ENCODE data around the gene ACP2.

The ACP2 gene

GRCh38 chr11:47268448-47269001, 19.9 kb upstream of the ACP2 start:
- no peak for DNase-seq

DNA sequence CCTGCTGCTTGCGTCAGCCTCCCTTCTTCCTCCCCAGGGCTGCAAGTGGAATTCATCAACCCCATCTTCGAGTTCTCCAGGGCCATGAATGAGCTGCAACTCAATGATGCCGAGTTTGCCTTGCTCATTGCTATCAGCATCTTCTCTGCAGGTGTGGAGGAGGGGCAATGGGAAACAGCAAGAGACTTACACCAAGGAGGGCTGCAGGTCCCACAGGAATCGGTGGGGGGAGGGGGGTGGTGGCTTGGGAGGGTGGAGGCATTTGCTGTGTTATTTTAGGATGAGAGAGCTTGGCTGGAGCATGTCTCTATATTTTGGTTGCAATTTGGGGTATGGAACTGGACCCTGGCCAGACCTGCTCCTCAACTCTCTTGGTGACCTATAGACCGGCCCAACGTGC, 19.3 kb upstream of the ACP2 start:
- DNase-seq: no peak

- DNase-seq: no peak
Observed at GRCh38 chr11:47264521-47264920, 15.9 kb upstream of the ACP2 start.

- DNase-seq: no peak
Observed at GRCh38 chr11:47264119-47264518, 15.5 kb upstream of the ACP2 start.

GRCh38 chr11:47261291-47261800, 12.7 kb upstream of the ACP2 start:
- DNase-seq: no peak

GRCh38 chr11:47260366-47260765, 11.8 kb upstream of the ACP2 start:
- no peak for DNase-seq

DNA sequence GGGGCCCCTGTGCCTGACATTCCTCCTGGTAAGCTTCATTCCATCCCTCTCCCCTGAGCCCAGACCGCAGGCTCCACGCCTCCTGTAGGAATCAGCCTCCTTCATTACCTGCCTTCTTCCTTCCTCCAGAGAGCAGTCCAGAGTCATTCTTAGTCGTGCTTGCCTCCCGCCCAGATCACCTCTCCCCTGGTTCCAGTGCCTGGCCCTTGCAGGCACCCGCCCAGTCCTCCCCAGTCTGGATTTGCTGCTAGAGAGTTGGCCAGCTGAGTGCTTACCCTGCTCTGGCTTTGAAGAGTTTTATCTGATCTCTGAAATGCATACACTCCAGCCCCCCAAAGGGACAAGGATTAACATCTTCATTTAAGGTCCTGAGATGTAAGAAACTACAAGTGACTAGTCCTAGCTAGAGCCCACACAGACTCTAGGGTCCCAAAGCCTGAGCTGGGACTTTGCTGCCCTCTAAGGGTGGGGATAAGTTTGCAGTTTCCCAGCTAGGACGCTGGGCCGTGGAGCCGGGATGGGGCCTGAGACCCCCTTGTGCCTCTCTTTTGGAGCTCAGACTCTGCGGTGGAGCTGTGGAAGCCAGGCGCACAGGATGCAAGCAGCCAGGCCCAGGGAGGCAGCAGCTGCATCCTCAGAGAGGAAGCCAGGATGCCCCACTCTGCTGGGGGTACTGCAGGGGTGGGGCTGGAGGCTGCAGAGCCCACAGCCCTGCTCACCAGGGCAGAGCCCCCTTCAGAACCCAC, 10.8 kb upstream of the ACP2 start:
- DNase-seq: no peak

- no peak for DNase-seq
Observed at GRCh38 chr11:47258317-47258902, 9.8 kb upstream of the ACP2 start.

- no peak for DNase-seq
Observed at GRCh38 chr11:47257517-47258316, 9.1 kb upstream of the ACP2 start, which contains the start of gene NR1H3. Gene NR1H3 (plus strand): TSS chr11:47257996. CDS start chr11:47259217, 1,221 bp downstream.

DNA sequence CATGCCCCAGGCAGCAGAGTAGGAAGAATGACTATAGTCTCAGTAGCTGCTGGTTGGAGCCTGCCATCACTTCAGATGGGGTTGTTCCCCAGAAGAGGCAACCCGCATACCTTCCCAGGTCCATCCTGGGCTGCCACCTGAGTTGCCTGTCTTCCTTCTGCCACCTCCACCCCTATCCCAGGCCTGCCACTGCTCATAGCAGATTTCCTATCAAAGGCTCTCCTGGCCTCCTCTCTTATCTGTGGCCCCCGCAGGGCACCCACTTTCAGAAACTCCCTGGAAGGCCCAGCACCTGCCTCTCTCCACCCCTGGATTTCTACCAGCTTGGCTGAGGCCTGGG, 8.5 kb upstream of the ACP2 start:
- no peak for DNase-seq

DNA sequence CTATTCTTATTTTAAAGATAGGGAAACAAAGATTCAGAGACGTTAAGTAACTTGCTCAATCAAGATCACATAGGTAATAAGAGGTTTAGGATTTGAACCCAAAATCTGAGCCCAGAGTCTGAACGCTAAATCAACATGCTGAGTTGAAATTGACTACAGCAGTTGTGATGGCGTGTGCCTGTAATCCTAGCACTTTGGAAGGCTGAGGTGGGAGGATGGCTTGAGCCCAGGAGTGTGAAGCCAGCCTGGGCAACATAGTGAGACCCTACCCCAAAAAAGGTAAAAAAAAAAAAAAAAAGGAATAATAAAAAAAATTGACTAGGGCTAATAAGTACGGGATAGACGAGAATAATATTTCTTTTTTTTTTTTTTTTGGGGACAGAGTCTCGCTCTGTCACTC, 7.8 kb upstream of the ACP2 start:
- no peak for DNase-seq

DNA sequence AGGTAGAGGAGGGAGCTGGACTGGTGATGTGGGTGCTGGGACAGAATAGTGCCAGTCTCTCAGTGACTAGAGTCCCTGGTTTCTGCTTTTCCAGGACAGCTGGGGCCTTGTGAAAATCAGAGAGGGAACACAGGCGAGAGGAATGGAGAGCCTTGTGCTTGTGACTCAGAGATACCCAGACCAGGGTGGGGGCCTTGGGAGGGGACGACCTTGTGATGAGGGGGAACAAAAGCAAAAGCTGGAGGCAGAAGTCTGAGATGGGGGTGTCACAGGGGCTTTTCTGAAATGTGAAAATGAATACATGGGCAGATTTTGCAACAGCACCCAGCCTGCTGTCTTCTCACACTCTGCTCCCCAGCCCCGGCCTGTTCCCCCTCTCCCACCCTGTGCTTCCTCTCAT, 5.8 kb upstream of the ACP2 start:
- DNase-seq: no peak

GRCh38 chr11:47253660-47254059, 5.0 kb upstream of the ACP2 start:
- no peak for DNase-seq

DNA sequence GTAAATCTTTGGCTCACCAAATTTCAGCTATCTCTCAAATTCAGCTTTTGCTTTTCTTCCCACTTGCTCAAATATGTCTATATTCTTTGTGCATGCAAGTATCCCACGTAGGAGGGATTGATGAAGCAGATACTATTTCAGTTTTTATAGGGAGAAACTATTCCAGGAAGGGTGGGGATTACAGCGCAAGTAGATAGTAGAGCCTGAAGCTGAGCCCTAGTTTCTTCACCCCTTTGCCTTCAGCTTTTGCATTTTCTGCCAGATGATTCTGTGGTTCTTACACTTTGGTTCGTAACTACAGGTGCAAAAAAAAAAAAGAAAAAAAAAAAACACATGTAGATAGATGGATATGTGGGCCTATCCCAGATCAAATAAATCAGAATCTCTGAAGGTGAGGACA, 3.1 kb upstream of the ACP2 start:
- DNase-seq: no peak

- DNase-seq: no peak
Observed at GRCh38 chr11:47249378-47249715, 733 bp upstream of the ACP2 start.

DNA sequence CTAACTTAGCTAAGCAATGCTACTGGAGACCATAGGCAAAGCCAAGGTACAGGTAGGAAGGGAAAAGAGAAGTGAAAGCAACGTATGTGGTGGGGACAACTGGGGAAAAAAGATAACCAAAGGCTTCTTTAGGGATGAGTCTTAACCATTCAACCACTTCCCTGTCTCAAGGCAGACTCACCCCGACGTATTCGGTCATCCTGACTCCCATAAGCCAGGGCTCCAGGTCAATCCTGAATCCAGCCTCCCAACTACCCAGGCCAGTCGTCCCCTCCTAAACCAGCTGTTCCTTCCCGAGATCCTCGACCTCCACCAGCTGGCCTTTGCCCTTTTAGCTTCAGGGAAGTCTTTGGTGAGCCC, 330 bp downstream of the ACP2 start:
- no peak for DNase-seq

GRCh38 chr11:47247502-47247901, 1.1 kb downstream of the ACP2 start:
- no peak for DNase-seq

GRCh38 chr11:47245611-47246357, 2.8 kb downstream of the ACP2 start:
- no peak for DNase-seq

DNA sequence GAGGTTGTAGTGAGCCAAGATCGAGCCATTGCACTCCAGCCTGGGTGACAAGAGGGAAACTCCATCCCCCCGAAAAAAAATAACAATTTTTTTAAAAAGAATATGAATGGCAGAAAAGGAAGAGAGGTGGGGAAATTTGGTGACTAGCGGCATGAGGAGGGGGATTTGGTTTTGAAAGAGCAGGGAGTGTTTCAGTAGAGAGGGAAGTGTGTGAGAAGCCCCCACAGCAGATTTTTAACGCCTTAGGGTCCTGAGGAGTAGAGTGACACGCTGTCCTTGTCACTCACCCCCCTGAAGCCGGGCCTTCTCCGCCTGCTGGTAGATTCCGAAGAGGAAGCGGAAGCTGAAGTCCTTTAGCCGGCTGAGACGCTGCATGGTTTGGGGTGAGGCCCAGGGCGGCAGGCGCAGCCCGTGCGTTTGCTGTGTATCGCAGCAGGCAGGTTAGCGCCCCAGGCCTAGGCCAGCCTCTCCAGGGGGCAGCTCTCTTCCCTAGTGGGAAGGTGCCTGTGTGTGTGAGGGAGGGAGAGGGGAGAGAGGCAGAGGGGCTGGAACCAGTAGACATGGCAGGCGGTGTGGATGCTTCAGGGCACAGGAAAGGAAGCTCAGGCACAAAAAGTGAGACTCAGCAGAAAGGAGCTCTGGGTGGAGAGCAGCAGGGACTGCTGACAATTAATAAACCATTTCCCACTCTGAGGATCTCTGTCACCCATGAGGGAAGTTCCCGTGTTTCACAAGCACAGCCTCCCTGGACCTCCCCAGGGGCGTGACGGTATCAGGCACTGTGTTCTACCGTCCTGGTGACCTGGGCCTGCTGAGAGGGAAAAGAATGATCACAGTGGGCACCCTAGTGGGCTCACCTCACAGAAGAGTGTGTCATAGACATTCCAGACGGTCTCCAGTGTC, 3.9 kb downstream of the ACP2 start:
- no peak for DNase-seq

DNA sequence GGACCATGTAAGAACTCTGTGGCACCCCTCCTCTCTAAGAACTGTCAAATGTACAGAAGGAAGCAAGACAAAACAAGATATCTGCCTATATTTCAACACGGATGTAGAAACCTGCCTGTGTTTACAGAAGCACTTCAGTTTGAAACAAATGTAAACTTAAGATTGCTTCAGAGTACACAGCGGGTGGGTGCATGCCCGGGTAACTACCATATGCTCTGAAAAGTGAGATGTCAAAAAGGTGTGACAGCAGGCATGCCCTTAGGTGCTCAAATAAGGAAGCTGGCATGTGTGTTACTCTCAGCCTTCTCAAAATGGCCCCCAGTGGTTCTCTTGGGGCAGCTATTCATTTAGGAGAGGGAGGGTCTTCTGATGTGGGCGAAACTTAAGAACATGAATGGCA, 5.2 kb downstream of the ACP2 start:
- no peak for DNase-seq

- no peak for DNase-seq
Observed at GRCh38 chr11:47242596-47243192, 5.9 kb downstream of the ACP2 start.
